ENCODE results near the gene BOLL. TPM values are rescaled to one million over a fixed set of nuclear protein-coding genes. Genes with fewer than 3 reads are reported as not detected.
"Not testable (repeated sequence)": the region's sequence is repeated elsewhere in the genome, so short reads cannot be mapped to it uniquely, and the experiment has no call there.

Gene BOLL
- polyA plus RNA-seq, 5 donors: 0.12 TPM; not detected in 4

DNA sequence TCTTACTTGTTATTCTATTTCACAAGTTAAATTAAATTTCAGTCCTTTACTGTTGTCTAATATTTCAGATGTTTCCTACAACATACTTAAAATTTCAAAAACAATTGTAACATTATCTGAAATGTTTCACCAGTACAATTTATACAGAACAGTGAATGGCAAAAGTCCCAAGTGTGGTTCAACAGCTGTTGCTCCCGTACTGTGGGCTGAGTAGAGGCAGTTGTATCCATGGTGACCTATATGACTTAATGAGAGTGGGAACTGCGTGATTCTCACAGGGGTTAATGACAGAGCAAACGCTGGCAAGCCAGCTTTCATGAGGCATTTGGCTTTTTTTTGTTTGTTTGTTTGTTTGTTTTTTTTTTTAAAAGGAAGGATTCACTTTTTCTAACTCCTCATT lies 13.9 kb upstream of the BOLL start:
- DNase-seq: no peak

DNA sequence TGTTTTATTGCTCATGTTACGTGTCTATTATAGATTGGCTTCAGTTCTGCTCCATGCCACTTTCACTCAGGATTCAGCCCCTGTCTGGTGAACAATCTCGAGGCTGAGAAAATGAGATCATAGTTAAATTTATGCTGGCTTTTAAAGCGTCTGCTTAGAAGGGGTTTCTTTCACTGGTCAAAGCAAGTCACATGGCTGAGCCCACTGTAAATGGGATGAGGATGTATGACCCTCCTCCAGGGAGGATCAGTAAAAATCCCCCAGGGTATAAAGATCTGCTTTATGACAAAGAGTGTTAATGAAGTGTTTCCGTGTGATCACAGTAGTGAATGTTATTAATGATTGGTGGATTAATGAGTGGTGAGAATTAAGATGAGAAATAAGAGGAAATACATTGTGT lies 13.1 kb upstream of the BOLL start:
- DNase-seq: no peak

DNA sequence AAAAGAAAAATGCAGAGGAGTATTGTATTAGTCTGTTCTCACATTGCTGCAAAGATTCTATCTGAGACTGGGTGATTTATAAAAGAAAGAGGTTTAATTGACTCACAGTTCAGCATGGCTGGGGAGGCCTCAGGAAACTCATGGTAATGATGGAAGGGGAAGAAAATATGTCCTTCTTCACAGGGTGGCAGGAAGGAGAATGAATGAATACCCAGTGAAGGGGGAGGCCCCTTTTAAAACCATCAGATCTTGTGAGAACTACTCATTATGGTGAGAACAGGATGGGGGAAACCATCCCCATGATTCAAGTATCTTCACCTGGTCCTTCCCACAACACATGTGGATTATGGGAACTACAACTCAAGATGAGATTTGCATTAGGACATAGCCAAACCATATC lies 10.2 kb upstream of the BOLL start:
- no peak for DNase-seq

DNA sequence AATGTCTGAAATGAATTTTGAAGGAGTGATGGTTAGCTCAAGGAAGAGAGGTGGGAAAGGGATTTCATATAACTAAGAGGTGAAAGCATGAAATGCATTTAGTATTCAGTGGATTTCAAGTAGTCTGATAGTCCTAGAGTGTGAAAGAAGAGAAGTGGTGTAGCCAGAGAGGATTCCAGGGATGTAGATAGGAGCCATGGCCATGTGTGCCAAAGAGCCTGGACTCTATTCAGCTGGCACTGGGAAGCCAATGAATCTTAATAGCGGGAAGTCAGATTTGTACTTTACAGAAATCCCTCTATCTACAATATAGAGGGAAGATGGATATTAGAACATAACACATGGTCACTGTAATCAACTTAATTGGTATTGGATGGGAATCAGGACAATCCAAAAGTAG lies 8.3 kb upstream of the BOLL start:
- DNase-seq: no peak

DNA sequence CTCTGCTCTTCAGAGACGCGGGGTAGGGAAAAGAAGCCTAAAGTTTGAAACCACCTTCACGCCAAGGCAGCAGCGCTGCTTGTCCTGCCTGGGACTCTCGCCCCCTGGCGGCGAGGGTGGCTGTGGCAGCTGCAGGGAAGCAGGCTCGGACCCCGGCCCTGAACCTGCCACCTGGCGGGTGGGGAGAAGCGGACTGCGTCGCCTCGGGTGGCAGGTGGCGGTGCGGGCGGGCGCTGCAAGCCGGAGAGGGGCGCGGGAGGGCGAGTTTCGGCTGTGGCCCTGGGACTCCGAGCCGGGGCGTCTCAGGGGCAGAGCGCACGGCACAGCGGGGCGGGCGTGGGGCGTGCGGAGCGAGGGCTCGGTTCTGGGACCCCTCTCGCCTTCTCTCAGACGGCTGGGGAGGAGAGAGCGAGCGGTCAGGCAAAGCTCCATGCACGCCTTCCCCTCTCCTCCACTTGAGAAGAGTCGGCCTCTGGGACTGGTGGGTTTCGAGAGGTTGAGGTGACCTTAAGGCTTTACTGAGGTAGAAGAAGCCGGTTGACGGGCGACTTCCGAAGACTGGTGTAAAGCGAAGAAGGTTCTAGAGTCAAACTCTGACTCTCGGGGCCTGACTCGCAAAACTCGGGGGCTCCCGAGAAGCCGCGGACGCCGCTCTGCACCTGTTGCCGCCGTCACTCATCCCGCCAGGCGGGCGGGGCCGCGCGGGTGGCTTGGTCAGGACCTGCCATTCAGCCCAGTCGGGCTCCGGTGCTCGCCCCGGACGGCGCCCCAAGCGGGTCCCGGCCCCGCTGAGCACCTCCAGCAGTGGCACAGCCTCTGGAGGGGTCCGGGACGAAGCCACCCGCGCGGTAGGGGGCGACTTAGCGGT lies 1.1 kb upstream of the BOLL start:
- no peak for DNase-seq

DNA sequence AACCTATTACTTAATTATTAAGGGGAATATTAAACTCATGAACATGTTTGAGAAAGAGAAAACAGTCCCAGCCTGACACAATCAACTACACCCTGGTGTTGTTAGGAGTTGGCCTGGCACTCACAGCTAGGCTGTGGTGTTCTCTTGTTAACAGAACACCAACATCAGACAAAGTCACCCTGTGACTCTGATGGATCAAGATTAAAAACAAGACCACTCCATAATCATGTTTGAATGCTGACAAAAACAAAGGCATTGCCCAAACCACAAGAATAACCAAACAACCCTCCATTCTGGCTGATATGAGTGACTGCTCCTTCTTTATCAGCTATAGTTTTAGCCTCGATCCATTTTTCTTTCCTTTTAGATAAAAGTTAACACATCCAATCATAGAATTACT lies 3.0 kb downstream of the BOLL start:
- DNase-seq: no peak

DNA sequence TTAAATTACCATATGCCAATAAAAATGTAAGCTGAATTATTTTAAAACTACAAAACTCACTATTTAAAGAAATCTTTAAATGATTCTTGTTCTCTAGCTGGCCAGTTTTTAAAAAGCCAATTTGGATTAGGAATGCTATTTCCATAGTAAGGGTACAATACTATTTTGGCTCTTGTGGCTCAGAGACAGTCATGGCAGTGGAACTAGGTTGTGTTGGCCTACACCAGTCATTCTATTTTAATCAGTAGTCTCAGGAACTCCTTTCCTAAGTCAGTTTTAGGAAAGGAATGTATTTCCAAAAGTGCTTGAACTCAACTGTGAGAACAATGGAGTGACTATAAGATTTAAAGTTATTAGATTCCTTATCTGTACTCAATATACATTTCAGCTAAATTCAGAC lies 5.9 kb downstream of the BOLL start:
- DNase-seq: no peak

DNA sequence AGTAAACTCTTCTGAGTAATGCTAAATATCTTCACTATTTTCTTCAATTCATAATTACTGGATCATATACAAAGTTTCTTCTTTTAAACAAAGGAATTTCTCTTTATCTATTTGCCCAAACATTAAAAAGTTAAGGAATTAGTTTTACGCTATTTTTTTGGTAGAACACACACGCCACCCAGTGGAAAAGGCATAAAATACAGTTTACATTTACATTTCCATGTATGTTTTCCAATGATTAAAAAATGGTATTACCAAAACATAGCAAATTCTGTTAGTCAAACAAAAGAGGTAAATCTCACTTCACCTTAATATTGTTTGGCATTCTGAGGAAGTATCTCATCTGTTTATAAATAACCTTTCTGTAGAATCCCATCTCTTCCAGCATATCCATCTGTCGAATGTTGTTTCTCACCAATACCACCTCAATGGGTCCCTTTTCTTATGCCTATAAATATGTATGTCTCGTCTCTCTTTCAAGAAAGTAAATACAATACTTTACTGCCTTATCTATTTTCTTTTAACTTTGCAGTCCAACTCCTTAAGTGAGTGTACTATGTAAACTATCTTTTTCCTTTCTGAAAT lies 7.2 kb downstream of the BOLL start:
- DNase-seq: peak; percentile 21 to 33

DNA sequence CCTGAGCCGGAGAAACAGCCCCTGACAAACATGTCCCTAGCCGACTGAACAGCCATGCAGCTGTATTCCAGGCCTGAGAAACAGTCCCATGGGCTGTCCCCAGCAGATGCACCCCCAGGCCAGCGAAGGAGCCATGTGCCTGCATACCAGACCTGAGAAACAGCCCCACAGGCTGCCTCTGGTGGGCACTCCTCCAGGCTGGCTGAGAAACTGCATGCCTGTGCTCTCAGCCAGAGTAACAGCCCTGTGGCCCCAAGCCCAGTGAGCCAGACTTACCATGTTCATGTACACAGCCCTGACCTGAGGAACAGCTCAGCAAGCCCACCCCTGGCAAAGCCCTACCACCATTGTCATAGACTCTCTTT lies 24.8 kb downstream of the BOLL start:
- DNase-seq: no peak

DNA sequence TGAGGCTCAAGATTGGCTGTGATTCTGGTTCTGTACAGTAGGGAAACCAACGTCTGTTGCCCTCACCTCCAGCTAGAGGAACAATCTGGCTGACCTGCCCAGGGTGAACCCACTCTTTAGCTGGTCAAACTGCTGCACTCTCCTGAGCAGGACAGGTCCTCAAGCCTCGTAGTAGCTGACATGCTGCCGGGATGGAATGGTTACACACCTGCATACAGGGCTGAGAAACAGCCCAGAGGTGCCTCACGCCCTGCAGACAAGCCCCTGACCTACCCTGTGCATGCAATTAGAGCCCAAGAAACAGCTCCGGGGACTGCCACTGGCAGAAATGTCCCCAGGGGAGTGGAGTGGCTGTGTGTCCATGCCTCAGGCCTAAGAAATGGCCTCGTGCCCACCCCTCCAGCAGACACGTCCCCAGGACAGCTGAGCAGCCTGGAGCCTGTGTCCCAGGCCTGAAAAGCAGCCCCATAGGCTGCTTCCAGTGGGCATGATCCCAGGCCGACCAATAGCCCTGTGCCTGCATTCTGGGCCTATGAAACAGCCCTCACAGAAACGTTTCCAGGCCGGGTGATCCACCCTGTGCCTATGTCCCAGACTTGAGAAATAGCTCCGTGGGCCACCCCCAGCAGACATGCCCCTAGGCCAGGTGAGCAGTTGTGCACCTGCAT lies 25.4 kb downstream of the BOLL start:
- no peak for DNase-seq

DNA sequence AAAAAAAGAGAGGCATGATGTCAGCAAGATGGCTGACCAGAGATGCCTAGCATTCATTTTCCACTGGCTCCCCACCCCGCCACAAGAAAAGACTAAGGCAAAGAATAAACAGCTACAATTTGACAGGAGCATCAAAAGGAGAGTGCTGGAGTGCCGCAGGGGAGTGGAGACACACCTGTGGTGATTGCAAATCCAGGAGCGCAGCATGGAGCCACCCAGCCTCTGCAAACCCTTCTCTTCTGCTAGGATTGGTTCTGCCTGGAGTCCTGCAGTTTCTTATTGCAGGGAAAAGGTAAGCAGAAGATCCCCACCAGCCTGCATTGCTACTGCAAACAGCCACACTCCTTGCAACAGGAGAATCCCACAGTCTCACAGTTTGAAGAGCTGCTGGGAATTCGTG lies 26.1 kb downstream of the BOLL start:
- no peak for DNase-seq

DNA sequence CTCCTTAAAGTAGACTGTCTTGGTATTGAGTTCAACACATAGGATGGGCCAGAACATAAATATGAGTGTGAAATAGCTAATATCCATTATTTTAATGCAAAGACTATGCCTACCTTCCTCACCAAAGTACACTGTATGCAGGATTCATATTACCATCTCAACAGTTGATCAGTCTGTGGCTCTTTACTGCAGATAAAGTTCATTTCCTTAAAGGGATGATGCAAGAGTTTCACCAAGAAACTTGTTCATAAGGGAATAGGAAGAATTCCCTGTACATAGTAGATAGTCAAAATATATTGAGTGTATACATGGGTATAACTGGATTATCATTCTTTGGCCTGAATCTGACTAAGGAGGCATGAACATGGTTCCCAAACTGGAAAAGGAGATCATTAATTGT lies 44.9 kb downstream of the BOLL start:
- no peak for DNase-seq

DNA sequence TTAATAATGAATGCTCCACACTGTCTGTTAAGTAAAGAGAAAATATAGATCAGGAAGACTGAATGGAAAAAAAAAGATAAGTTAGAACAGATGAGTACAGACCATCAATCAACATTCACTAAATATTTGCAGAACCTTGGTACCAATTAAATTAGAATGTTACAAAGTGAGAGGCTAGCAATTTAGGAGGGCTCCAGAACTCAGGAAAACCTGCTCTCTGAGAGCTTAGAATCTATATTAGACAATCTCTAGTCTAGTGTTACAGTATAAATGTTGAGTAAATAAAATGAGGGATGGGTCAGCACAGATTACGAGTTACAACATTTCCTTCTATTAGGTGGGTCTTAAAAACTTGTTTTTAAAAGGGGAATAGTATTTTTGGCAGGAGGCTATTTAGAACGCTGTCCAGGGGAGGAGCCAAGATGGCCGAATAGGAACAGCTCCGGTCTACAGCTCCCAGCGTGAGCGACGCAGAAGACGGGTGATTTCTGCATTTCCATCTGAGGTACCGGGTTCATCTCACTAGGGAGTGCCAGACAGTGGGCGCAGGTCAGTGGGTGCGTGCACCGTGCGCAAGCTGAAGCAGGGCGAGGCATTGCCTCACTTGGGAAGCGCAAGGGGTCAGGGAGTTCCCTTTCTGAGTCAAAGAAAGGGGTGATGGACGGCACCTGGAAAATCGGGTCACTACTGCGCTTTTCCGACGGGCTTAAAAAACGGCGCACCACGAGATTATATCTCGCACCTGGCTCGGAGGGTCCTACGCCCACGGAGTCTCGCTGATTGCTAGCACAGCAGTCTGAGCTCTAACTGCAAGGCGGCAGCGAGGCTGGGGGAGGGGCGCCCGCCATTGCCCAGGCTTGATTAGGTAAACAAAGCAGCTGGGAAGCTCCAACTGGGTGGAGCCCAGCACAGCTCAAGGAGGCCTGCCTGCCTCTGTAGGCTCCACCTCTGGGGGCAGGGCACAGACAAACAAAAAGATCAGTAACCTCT lies 56.3 kb downstream of the BOLL start:
- DNase-seq: not testable (repeated sequence)

DNA sequence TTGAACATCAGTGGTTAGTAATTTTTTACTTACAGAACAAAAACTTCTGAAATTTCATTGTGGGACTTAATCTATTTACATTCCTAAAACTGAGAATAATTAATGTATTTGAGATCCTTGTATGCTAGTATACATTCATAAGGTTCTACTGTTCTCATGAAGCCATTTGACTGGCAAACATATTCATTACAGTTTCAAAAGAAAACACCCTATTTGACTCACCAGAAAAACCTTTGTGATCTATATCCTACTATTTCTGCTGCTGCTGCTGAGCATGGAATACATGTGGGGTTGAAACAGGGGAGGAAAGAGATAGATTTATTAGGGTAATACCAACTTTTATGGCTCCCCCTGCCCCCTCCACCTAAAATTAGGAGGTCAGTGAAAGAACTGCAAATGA lies 58.1 kb downstream of the BOLL start:
- no peak for DNase-seq

DNA sequence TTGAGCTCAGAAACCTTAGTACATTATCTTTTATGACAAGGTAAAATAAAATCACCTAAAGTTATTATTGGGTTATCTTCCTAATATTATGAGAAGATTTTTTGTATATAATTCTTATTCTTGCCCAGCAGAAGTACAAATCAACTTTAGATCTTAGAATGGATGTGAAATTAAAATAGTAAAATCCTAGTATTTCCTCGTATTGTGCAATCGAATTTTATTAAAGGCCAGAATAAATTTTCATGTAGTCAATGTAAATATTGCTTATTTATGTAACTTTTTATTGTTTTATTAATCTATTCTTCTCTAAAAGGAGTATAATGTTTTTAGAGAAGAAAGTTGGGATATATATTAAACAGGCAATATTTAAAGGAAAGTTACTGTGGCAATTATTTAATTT lies 67.3 kb downstream of the BOLL start:
- no peak for DNase-seq

DNA sequence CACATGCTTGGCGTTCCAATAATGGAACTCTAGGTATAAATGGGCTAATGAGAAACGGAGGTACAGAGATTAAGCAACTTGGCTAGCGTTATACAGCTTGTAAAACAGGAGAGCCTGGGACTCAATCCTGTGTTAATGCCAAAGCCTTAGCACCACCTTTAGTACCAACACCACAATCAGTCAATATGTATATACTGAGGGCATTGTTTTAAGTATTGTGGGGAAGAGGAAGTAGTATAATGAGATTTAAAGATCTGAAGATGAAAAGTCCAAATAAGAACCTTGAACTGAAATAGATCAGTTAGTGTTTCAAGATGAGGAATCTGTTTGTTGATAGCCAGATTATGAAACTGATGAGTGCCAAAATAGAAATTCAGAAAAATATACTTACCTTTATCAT lies 71.8 kb downstream of the BOLL start:
- no peak for DNase-seq

DNA sequence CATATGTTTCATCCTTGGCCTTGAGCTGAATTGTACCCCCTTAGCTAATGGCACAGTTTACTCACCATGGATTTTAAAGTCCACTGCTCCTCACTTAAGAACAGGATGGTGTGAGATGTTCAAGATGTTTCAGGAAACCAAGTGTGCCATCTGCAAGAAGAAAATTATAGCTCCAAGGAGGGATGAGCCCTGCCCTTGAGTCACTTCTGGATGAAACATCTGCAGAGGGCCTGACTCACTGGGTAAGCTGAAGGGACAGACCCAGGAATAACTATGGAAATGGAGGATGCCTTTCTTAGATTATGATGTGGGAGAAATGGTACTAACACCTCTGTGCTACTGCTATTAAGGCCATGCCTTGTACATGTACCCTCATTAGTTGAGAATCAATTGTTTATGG lies 73.5 kb downstream of the BOLL start:
- DNase-seq: no peak

DNA sequence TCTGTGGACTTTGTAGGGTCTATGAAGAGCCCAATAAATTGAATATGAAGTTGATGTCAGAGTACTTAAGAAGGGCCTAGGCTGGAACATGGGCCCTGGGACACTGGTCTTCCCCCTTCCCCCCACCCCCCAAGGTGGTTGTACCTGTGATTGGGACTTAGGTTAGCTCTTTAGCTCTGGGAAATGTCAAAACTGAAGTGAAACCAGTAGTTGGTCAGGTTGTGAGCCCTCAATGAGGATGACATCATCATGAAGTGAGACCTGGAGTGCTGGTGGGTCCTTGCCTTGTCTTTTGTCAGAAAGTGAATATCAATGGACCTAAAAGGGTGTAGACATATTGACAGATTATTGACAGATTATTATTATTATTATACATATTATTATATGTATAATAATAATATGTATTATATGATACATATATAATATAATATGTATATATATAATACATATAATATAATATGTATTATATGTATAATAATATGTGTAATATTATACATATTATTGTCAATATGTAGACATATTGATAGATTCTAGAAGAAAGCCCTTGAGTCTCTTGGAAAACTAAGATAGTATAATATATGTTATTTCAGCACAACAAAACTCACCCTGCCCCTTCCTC lies 74.6 kb downstream of the BOLL start:
- no peak for DNase-seq

DNA sequence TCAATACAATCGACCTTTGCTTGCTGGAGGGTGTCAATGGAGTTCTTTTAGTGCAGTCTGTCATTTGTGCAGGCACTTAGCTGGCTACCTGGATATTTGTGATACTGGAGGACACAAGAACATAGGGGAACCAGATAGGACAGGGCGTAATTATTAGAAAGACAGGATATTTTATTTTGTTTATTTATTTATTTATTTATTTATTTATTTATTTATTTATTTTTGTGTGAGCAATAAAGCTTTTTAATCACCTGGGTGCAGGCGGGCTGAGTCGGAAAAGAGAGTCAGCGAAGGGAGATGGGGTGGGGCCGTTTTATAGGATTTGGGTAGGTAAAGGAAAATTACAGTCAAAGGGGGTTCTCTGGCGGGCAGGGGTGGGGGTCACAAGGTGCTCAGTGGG lies 76.0 kb downstream of the BOLL start:
- not testable (repeated sequence) for DNase-seq

DNA sequence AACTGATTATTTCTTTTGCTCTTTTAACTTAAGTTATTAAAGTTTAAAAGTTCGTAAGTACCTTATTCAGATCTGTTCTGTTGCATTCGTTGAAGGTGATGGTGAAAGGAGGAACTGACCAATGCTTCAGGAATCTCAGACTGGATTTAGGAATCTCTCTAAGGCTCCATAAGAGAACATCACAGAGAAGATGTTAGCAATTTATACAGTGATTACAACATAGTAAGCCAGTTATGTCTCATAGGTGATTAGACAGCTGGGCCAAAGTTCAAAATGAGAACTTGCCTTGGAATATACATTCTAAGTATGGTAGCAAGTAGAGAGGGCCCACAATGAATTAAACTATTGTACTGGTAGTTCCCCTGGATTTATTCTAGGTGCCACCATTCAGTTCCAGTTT lies 76.8 kb downstream of the BOLL start:
- DNase-seq: no peak
